Psoas muscle (tissue), 8 donors: ENCODE data around the gene FASLG. TPM values are rescaled to one million over a fixed set of nuclear protein-coding genes. Genes with fewer than 3 reads are reported as not detected.

ENCODE experiments used
- ATAC-seq, 4 donors: fragments of 200-7000 bp; cut with Tn5 transposase; one replicate each; pipeline ENCODE4 v1.9.1; 2020; ENCODE audit warnings: moderate library complexity in 3 of 4, mild to moderate bottlenecking in 2 of 4
- DNase-seq, 2 donors: peaks; one replicate each; pipeline ENCODE4 v3.0.0-alpha.2; 2020
- H3K27ac ChIP-seq: fragments of 200-600 bp; one replicate; pipeline ENCODE4 v1.8.0; 2022
- H3K27me3 ChIP-seq, 3 donors: fragments of 200-600 bp in 1 of 3; one replicate each; pipeline versions ENCODE4 v1.6.1 to v1.8.0; 2013 to 2022; ENCODE audit warnings: low read length in 2 of 3, mild to moderate bottlenecking in 2 of 3, moderate library complexity in 1 of 3; ENCODE audit not compliant: insufficient read depth in 3 of 3
- H3K36me3 ChIP-seq, 2 donors: fragments of 200-600 bp in 1 of 2; one replicate each; pipeline versions ENCODE4 v1.6.1 to v1.8.0; 2013 to 2022; ENCODE audit warnings: low read depth in 1 of 2, mild to moderate bottlenecking in 1 of 2, moderate library complexity in 1 of 2; ENCODE audit not compliant: insufficient read depth in 1 of 2
- H3K4me1 ChIP-seq: fragments of 200-600 bp; one replicate; pipeline ENCODE4 v1.8.0; 2022
- H3K4me3 ChIP-seq: fragments of 200-600 bp; one replicate; pipeline ENCODE4 v1.8.0; 2022; ENCODE audit warnings: mild to moderate bottlenecking
- H3K9me3 ChIP-seq: fragments of 200-600 bp; one replicate; pipeline ENCODE4 v1.8.0; 2022
- CTCF ChIP-seq: fragments of 200-600 bp; IDR thresholded peaks from one replicate; pipeline ENCODE4 v1.8.0; 2022; ENCODE audit warnings: antibody characterized with exemption
- WGBS, 3 donors: extraction: QIAGEN DNeasy Blood & Tissue Kit; methylation state at CpG; one replicate each; pipeline versions ENCODE4 v1.1.6 to v1.1.7; 2013; 5-methylcytosine and 5-hydroxymethylcytosine counted together
- intact Hi-C, 2 donors: fragments of 100-400 bp; cut with DNase I; formaldehyde crosslinking; loops; one replicate each; pipeline versions ENCODE4 v1.11.0 to v1.14.2; 2022
- polyA plus RNA-seq, 3 donors: library from polyadenylated mRNA; stranded (reverse); fragments of 200-250 nt; gene quantifications; one replicate each; pipeline ENCODE4 v1.2.3, GENCODE V29; 2013
- total RNA-seq, 4 donors: library from RNA; stranded (reverse); fragmentation: NEBNext Ultra II Directional in 2 of 4; extraction: Animal tissue kit (Norgen Biotek cat#: 25700) in 2 of 4; gene quantifications; one replicate each; pipeline versions ENCODE4 v1.2.1 to v1.2.4, GENCODE V29; 2021 to 2023
- donor health status: healthy with polysubstance abuse.
- donor health status: DM: no; HTN: no; CAD: no; lungs with moderate emphysema.
- donor health status: Bipolar disorder and iron deficiency.
- donor health status: healthy.
- donor health status: DM: yes; HTN: yes; CAD: no.
- donor health status: DM: no; HTN: no; CAD: no.
- donor health status: DM: no; HTN: no; CAD: no.
- donor health status: DM: yes; HTN: yes; CAD: no.

The FASLG gene
- total and polyA plus RNA-seq, 7 donors = 0.17 TPM; not detected in 6

- no peak for TF ChIP-seq CTCF
- intact Hi-C loops = no loop called here
- no peaks in the 10 kb centered on the region for H3K4me1 ChIP-seq
- DNase-seq (no peak), ATAC-seq (no peak)
- H3K36me3 ChIP-seq = no peaks in the 10 kb centered on the region
- H3K27me3 ChIP-seq = peaks cover 0 to 4% (median 0%) of the 10 kb centered on the region in 3 donors
- H3K4me3 ChIP-seq = no peak overlapping the region
- no peaks in the 10 kb centered on the region for H3K9me3 ChIP-seq
- H3K27ac ChIP-seq = no peak overlapping the region
- 36 to 52% (median 50%) methylated on average over 5 of the region's 5 CpGs for WGBS, 3 donors
These were observed 5.7 kb upstream of the FASLG start for GRCh38 chr1:172653015-172653709.

- Histone ChIP-seq H3K9me3 (no peaks in the 10 kb centered on the region), H3K27ac (no peak overlapping the region), H3K27me3 (peaks cover 0 to under 1% (median 0%) of the 10 kb centered on the region in 3 donors), H3K4me1 (no peaks in the 10 kb centered on the region), H3K36me3 (no peaks in the 10 kb centered on the region), H3K4me3 (no peak overlapping the region)
- intact Hi-C loops = no loop called here
- no peak for DNase-seq
- ATAC-seq = no peak
- WGBS, 3 donors = 87 to 91% (median 91%) methylated on average over 2 of the region's 2 CpGs
- no peak for TF ChIP-seq CTCF
These were observed 4.4 kb upstream of the FASLG start for GRCh38 chr1:172654535-172654934.

- 70 to 84% (median 72%) methylated on average over 6 of the region's 6 CpGs for WGBS, 3 donors
- ATAC-seq (no peak), DNase-seq (no peak)
- Histone ChIP-seq H3K4me1 (no peaks in the 10 kb centered on the region), H3K36me3 (no peaks in the 10 kb centered on the region), H3K9me3 (no peaks in the 10 kb centered on the region), H3K27ac (no peak overlapping the region), H3K4me3 (no peak overlapping the region), H3K27me3 (no peaks in the 10 kb centered on the region)
- no peak for TF ChIP-seq CTCF
- intact Hi-C loops = no loop called here
These were observed 2.3 kb upstream of the FASLG start for GRCh38 chr1:172656576-172656975.

GRCh38 chr1:172657586-172657985 is 1.3 kb upstream of the FASLG start:
- no peak overlapping the region for H3K27ac ChIP-seq

More at GRCh38 chr1:172657586-172657985, 1.3 kb upstream of the FASLG start:
- no peaks in the 10 kb centered on the region for H3K27me3 ChIP-seq
- H3K4me3 ChIP-seq = no peak overlapping the region
- ATAC-seq (no peak), DNase-seq (no peak)
- intact Hi-C loops = no loop called here
- H3K4me1 ChIP-seq = no peaks in the 10 kb centered on the region
- whole genome bisulfite sequencing, 3 donors = 69 to 80% (median 79%) methylated on average over 1 of the region's 1 CpG
- H3K9me3 ChIP-seq = no peaks in the 10 kb centered on the region
- no peaks in the 10 kb centered on the region for H3K36me3 ChIP-seq
- TF ChIP-seq CTCF = no peak
